GM04504 (cell line): ENCODE results near the gene GRIA4.
A peak's percentile ranks its signal among the peaks of the same experiment; 100 is the strongest.
"Not testable (repeated sequence)": the region's sequence is repeated elsewhere in the genome, so short reads cannot be mapped to it uniquely, and the experiment has no call there.

ENCODE experiments used
- DNase-seq: peaks from one replicate; pipeline ENCODE4 v3.0.0-alpha.2; 2012; ENCODE audit warnings: low read depth

GRIA4 gene

DNA sequence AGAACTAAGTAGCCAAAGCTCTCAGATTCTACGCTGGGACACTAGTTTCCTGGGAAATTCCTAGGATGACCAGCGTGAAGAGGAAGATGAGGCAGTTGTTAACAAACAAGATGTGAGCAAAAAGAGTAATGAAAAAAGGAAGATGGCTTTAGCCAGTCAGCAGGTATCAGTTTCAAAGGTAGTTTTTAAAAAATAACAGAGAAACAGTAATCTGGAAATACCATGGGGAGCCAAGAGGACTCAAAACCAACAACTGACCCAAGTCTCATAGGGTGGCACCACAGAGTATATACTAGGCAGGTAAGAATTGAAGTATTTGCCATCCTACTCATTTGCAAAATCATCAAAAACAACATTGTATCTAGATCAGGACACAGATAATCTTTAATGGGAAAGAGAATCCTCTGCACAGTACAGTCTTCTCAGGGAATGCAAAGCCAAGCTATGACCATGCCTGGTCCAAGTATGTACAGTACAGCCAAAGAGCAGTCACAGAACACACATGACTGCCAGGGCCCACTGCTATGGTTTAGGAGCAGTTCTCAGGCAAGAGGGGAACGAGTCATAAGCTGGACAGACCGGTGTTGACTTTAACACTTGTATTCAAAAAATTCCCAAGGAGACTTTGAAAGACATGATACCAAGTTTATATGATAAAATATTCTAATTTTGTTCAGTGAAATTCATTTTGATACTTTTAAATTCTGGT lies 391.6 kb downstream of the GRIA4 start:
- DNase-seq = no peak

DNA sequence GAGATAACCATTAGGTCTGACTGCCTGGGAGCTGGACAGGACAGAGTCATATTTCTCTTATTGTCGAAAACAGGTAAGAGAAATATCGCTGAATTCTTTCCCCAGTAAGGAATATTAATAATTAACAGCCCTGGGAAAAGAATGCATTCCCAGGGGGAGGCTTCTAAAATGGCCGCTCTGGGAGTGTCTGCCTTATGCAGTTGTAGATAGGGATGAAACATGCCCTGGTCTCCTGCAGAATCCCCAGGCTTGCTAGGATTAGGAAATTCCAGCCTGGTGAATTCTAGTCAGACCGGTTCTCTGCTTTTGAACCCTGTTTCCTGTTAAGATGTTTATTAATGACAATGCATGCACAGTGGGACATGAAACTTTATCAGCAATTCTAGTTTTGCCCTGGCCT lies 393.2 kb downstream of the GRIA4 start:
- not testable (repeated sequence) for DNase-seq

DNA sequence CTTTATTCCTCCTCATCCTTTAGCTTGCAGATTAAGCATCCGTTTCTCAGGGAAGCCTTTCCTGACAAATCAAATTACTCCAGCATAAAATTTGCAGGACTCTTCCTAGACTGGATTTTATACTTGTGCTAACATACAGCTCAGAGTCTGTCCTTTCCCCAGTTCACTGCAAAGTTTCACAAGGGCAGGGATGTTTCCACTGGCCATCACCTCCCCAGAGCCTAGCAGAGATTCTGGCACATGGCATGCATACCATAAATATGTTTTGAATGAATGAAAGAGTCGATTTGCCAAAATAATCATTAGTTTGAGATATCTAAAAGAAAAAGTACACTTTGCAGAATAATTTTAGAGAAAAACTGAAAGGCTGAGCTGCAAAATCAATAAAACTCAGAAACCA lies 401.6 kb downstream of the GRIA4 start:
- no peak for DNase-seq

DNA sequence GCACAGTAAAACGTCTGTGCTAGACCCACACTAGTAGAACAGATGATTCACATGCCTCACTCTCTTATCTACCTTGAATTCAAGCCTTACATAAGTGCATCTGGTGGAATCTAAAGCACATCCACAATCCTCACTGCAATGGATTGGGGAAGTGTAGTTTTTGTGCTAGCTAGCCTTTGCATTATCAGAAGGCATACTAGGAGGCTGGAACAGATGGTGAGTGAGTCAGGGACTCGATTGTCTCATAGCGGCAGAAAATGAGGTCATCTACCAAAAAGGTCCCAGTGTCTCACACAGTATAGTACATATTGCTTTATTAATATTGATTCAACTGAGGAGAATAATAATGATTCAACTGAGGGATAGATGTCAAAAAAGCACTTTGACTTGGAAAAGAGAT lies 402.9 kb downstream of the GRIA4 start:
- DNase-seq = no peak

DNA sequence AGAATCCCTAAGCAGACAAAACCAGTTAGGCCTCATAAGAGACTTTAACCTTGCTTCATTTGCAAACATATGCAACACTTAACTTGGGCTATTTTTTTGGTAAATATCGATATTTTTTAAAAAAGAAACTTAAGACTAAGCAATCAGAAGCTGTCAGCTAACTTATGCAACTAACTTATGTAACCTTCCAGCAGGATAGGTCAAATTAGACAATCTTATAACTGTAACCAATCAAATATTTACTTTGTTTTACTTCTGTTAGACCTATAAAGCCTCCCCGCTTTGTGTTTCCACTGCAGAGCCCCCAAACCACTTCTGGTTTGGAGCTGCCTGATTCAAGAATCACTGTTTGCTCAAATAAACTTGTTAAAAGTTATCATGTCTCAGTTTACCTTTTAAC lies 404.2 kb downstream of the GRIA4 start:
- no peak for DNase-seq

DNA sequence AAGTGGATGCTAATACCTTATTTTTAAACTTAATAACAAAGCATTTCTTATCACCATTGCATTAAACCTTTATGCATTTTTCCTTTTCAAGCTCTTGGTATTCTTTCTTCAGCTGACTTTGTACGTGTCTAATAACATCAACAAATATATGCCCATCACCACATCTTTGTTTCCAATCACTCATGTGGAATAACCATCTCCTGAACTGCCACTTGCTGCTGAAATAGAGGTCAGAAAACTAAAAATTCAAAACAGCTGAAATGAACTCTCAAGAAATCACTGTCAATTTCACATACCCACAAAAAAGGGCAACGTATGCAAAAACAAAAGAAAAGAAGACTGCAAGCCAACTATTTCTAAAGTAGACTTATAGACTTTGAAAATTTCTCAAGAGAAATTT lies 404.7 kb downstream of the GRIA4 start:
- DNase-seq = no peak

DNA sequence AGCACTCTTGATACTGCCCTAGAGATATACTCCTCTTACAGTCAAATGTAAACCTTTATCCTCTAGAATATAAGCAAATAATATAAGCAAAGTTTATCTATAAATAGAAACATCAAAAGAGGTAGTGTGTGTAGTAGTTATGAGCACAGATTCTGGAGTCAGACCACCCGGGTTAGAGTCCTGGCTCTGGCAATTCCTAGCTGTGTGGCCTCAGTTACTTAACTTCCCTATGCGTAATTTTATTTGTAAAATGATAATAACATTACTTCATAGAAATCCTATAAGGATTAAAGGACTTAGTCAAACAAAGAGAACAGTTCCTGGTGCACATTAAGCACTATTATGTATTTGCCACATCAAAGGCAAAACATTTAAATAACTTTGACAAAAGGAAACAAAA lies 405.2 kb downstream of the GRIA4 start:
- no peak for DNase-seq

DNA sequence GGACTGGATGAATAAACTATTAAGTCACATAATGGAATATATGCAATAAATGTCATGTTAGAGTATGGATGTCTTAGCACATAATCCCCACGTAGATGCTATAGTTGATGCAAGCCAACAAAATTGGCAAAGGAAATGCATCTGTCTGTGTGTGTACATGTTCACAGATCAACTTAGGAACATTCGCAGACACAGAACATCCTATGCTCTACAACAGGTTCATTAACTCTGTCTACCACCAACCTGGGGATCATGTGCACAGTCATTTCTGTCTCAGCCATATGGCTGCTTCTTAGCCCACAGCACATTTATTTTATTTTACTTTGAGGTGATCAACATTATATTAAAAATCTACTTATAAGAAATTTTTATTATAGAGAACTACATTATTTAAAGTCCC lies 407.2 kb downstream of the GRIA4 start:
- no peak for DNase-seq

DNA sequence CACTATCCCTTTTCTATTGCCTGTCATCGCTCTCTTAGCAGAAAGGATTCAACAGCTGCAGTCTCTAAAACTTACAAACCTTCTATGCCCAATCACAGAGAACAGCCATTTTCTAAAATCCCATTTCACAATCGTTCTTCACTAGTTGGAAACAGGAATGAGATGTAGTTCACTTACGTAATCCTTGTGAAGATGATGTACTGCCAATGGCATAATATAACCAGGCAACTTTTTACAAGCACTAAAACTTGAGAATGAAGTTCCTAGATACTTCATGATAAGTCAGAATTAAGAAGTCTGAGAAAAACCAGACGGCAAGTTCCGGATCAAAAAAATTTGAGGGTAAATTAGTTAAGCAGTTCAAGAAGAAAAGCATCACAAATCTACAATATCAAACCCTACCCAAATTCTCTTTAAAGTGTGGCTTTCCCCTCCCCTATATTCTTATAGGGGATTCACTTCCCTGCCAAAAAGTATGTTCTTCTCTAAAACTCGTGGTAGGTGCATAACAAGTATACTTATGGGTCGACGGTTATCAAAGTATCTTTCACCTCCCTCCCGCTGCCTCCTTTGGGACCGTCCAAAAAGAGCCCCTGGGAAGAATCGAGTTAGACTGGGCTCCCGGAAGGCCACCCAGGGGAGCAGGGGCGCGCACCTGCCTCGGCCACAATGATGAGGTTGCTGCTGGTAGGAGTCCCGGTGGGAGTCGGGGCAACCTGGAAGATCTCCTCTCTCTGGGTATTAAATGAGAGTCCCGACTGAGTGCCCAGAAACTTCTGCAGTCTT lies 411.5 kb downstream of the GRIA4 start:
- DNase-seq = peak; percentile 17

DNA sequence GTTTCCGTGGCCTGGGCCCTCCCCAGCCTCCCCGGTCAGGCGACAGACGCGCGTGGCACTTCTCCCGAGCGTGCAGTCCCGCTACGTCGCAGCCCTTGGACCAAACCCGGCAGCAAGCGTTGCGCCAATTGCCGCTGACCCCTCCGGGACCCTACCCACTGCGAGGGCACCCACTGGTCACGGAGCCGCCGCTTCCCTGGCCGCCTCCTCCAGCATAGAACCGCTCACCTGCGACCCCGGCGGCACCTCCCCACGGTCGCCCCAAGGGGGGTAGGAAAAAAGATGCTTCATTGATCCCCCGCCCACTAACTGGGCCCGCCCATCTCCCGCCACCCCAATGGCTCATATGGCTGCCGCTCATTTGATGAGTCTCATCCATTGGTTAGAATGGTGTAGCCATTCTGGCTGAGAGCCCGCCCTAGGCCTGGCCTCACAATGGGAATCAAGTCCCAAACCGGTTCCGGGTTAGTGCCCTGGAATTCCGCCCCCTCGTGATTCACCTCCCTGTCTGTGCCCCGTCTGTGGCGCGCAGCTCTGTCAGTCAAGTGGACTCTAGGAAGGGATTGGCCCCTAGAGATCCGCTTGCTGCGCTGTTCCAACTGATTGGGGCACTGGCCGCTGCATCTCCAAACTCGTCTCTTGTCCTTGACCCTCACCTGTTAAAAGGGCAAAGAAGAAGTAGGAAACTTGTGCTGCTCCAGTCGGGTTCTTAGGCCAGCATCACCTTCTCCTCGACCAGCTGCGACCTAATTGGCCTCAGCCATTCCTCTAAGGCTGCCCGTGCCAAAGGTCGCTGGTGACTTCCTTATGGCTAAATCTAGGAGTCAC lies 412.3 kb downstream of the GRIA4 start, which contains the start of gene MSANTD4:
Gene MSANTD4 (minus strand): TSS at position 274 of the 828 bp plus-strand sequence. CDS start 11,323 bp downstream, outside the sequence.
- DNase-seq = peak; percentile 99

DNA sequence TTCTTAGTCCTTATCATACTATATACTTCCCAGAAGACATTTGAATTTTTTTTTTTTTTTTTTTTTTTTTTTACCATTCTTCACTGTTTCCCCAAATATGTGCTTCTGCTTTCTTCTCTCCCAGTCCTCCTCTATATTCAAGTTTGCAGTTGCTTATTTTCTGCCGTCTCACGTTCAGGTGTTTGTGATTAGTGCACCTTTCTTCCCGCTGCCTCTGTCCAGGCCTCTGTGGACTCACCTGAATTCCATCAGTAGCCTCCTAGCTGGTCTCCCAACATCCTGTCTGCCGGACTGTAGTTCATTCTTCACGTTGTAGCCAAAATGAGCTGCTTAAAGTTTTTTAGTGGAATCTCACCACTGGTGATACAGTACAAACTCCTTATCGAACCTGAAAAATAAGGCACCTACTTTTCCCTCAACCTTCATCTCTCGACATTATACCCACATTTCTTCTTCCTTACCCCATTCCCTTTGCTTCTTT lies 413.0 kb downstream of the GRIA4 start:
- no peak for DNase-seq

DNA sequence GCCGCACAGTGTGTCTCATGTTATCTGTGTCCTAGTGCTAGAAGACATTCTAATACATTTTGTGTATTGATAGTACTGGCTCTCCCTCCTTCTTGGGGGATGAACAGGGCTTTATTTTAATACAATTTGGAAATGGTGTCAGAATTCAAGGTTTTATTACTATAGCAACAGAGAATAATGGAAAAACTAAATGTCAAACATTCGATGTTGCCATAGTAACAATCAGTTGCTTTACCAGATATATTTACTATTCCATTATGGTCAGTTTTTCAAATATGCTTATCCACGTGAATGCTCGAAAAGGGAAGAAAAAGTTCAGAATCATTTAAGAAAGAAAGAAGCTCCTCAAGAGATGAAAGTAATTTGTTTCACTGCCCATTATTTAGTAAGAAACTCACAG lies 420.7 kb downstream of the GRIA4 start:
- no peak for DNase-seq

DNA sequence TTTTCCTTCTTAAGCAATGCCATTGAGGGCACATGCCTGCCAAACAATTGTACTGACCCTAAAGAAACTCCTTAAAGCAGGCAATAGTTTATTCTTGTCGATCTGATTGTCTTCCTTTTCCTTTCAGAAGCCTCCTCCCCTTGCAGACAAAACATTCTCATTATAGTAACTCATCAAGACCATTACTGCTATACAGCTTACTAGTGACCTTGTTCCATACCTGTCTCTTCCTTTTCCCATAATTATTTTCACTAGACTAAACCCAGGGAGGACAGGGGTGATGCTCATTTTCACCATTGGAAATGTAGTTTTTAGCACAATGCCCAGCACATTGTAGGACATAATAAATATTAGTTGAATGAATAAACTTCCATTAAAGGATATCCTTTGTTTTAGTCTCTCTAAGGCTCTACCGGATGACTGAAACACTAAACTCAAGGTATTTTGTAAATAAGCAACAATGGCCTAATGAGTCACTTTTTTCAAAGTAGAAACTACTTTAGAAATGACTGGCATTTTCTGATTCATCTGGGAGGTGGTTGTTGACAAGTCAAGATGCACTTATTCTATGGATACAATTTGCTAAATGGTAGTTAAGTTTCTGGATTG lies 421.4 kb downstream of the GRIA4 start:
- DNase-seq = no peak
